Stimulated activated CD8-positive, alpha-beta memory T cell treated with anti-CD3 and anti-CD28 coated beads, Interleukin-2, amount 100 ng/mL, for 1 hour (primary cell): Measurements from ENCODE around the gene PLPPR5.
"Not testable (repeated sequence)": the region's sequence is repeated elsewhere in the genome, so short reads cannot be mapped to it uniquely, and the experiment has no call there.

Source experiments
- DNase-seq, 2 donors: peaks; one replicate each; pipeline ENCODE4 v3.0.0-alpha.2; 2020; ENCODE audit warnings: low read depth in 2 of 2

Gene PLPPR5

DNA sequence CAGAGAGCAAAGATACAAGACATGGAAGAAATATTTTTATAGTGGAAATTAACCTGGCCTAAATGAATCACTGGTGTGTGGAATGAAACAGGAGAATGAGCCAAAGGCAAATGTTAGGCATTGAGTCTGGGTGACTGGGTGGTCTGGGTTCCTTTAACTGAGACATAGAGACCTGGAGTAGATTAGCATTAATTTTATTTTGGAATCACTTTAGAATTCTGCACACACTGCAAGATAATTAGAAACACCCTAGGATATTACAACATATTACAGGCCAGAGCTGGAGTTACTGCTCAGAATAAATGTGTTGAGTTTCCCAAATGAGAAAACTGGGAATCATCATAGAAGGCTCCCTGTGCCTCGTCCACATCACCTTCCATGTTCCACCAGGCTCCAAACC, 85.5 kb downstream of the PLPPR5 start:
- no peak for DNase-seq

DNA sequence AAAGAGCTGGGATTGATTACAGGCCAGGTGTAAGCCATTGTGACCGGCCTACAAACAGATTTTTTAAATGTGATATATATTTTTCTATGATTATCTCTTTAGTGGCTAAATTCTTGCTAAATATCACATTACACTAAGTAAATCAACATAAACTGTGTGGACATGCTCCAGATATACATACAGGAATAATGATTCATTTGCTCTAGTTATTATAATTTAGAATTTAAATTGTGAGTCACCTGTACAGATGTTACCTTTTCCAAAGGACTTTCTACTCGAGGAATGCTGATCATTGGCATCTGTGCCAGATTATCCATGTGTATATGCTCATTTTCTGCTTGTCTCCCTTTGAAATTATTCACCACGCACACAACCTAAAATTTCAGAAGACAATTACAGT, 90.1 kb downstream of the PLPPR5 start:
- no peak for DNase-seq

DNA sequence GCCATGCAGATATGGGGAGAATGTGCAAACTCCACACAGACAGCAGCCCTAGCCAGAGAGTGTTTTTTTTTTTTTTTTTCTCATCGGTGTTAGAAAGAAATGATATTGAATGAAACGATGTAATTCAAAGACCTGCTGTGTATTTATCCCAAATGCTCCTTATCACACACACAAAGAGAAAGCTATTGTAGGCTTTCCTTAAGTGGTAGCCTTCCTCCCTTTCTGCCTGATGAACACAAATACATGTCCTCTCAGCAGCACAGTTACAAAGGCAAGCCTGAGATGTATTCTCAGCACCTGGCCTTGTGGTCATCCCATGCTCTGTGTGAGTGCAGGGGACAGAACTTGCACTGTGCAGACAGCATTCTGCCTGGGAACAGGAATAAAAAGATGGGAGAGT, 93.8 kb downstream of the PLPPR5 start:
- no peak for DNase-seq

DNA sequence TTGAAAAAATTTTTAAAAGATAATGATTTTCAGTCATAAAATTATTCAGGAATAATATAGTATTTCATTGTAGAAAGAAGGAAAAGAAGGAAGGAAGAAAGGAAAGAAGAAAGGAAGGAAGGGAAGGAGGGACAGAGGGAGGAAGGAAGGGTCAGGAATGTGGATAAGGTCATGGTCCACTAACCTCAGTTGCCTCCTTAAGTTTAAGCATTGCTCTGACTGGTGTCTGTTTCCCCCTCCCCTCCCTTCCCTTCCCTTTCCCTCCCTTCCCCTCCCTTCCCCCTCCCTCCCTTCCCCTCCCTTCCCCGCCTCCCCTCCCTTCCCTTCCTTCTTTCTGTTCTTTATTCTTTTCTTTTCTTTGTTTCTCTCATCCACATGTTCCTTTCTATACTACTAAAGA, 95.7 kb downstream of the PLPPR5 start:
- no peak for DNase-seq

DNA sequence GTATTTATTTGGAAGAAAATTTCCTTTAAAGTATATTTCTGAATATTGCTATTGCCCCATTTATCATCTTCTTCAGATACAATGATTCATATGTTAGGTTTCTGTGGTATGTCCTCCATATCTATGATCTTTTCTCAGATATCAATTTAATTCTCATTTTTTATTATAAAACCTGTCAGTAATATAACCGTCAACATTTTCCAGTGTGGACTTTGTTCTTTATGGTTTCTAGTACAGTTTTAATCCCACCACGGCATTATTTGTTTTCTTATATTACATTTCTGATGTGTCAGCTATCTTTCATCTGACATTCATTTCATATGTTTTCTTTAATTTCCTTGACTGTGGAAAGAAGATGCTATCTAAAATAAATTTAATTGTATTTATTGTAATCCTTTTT, 97.9 kb downstream of the PLPPR5 start:
- no peak for DNase-seq

DNA sequence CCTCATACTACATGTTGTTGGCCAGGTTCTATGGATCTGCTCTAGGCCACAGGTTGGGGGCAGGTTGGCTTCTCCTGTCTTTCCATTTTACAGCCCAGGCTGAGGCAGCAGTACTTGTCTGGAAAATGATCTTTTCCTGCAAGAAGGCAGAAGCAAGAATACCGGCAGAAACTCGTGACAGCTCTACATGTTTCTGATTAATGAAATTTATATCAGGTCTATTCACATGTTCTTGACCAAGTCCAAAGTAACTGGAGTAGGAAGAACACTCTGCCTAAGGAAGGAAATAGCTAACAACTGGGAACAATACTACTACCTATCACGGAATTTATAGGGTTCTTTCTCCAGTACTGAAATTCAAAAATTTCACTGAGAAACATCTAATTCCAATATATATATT, 98.3 kb downstream of the PLPPR5 start:
- DNase-seq = no peak

DNA sequence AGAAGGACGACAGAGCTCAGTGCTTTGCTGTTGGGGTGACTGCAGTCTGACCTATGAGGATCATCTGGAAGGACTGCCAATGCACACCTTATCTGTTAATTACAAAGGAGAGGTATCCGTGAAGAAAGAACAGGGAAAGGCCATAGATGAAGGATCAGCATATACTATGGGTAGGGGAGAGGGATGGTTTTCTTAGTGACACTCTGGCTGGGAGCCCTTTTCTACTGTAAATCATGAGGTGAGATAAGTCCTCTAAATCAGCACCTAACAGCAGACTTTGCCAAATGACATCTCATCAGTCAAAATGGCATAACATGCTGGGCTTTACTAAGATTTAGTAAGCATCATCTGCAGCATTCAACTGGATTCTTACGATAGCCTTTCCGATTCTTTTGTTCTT, 100.0 kb downstream of the PLPPR5 start:
- DNase-seq = no peak

DNA sequence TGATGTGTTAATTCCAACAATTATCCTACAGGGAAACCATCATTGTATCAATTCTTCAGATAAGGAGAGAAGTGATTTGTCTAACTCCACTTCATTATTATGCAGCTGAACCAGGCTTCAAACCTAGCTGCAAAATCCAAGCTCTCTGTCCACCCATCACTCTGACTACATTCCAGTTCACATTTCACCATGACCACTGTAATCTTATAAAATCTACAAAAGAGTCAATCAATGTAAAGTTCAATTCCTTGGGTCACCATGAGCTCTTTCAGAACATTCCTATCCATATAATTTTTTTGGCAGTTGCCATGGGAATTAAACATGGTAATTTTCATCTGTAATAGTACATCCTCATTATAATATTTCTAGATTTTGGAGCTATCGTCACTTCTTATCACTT, 100.9 kb downstream of the PLPPR5 start:
- DNase-seq = no peak

DNA sequence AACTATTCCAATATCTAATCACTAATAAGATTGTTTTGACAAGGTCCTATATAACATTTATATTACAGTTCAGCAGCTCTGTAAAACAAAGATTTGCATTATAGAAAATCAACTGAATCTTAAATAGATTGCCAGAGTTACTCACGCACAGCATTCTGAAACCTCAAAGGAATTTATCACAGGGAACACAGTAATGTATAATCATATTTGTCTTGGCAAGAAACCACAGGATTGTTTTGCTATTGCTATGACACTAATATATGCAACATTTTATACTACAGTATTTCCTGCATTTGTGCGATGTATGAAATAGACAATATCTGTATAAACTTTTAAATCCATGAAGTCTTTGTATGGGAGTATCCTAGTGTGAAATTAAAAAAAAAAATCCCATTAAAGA, 101.4 kb downstream of the PLPPR5 start:
- DNase-seq = no peak

DNA sequence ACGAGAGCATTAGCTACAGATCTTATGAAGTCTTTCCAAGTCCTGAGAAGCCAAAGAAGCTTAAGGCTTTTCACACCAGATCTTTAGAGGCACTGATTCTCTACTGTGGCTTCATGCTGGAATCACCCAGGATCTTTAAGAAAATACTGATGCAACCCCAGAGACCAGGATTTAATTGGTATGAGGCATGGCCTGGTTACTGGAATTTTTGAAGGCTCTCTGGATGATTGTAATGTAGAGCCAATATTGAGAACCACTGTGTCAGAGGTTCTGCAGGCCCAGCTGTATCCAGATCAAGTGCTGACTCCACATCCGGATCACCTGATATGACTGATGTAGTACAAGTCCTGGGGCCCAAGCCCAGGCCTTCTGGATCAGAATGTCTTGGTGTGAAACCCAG, 105.7 kb downstream of the PLPPR5 start:
- DNase-seq = no peak

DNA sequence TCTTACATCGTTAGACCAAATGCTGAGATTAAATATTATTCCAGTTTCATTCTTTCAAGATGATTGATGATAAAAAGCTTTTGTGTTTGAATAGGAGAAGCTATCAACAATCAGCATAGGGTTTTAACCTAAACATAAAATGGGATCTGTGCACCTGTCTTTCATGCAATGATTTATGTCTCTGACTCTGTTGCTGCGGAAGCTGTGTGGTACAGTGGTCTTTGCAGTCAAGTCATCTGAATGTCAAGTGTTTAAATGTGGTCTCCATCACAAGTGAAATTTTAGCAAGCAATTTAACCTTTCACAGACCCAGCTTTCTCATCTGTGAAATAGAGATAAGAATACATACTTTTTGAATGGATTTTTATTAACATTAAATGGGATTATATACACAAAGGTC, 107.2 kb downstream of the PLPPR5 start:
- no peak for DNase-seq

DNA sequence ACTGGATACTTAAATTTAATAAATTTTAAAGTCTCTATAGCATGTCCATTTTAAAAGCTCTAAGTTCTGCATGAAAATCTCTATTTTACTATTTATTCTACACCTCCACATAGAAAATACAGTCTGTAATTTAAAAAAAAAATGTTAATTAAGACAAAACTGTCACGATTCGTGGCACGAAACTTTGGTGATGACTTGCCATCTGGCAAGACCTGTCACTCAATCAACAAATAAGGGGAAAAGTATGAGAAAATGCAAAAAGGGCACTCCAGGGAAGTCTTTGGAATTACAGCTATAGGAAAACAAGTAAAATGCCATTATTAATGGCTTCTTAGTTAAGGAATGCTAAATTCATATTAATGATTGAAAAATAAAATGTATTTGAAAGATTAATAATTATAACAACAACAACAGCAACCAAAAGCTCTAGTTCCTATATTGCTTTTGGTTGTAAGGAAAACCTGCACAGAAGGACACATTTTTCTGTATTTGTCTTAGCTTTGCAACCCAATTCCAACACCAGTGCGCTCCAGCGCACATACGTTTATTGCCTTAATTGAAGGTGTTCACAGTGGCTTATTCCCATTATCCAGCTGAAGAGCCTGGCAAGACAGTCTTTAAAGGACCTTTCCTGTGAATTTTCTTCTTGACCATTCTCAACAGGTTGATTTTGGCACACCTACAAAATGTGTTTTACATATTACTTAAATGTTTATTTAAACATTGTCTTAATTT, 107.8 kb downstream of the PLPPR5 start:
- DNase-seq = no peak

DNA sequence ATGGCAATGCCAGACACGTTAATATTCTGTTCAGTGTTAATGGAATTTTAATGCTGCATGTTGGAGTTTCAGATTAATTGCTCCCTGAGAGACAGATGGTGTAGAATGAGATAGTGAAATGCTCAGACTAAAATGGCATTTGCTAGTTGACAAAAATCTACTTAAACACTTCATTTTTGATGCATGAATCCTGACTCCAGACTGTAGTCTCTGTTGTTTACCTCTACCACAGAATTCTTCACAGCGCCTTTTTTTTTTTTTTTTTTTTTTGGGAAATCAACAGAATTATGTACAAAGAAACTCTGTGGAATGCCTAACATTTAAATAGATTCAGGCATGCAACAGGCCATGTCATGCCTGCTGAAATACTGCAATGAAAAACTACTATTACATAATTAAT, 111.3 kb downstream of the PLPPR5 start:
- no peak for DNase-seq

DNA sequence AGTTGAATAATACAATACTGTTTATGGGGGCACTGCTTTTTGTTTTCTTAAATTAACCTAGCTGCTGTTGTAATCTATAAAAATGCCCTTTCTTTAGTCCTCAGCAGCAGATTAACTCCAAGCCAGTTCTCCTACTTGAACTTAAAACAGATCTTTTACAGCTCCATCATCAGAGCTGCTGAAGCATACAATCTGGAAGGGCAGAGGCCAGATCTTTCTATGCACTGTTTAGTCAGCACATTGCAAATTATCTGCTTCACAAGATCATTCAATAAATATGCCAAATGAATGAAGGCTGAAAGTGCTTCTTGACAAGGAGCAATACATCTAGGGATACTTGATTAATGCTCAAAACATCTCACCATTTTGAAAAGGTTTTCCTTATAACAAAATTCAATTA, 115.8 kb downstream of the PLPPR5 start:
- no peak for DNase-seq

DNA sequence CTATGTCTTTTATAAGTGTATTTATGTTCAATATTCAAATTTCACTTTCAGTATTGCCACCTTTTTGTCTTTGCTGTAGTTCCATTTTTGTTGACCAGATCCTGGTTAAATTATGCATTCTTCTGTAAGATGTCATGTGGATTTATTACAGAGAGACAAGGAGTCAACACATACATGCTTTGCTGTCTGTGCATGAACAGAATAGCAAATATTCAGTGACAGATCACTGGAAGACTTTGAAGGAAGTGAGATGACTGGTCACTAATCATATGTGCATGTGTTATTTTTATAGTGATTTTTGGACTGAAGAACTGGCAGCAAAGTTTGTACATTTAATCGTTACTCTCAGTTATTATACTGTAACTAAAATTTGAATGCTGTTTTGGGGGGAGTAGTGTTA, 117.2 kb downstream of the PLPPR5 start:
- no peak for DNase-seq

DNA sequence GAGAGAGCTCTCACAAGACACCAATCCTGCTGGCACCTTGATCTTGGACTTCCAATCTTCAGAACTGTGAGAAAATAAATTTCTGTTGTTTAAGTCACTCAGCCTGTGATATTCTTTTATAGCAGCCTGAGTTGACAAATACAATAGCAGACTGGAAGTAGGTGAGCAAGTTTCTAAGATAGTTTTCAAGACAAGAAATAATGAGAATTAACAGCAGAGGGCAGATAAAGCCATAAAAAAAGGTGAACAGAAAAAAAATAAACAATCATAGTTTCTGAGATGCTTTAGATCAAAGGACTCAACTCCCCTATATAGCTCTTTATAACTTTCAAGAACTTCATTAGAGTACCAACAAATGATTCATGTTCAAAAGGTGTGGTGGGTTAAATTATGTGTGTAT, 119.8 kb downstream of the PLPPR5 start:
- DNase-seq = no peak

DNA sequence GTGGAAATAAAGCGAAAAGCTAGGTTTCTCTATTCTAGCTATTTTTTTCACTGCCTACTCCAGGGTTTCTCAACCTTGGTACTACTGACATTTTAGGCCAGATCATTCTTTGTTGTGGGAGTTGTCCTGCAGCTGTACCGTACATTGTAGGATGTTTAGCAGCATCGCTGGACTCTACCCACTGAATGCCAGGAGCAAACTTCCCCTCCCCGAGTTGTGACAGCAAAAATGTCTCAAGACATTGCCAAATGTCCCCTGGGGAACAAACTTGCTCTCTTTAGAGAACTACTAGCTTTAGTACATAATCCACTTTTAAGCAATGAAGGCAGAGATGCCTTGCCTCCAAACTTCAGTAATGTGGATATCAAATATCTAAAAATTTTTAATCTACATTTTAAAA, 122.8 kb downstream of the PLPPR5 start:
- no peak for DNase-seq

DNA sequence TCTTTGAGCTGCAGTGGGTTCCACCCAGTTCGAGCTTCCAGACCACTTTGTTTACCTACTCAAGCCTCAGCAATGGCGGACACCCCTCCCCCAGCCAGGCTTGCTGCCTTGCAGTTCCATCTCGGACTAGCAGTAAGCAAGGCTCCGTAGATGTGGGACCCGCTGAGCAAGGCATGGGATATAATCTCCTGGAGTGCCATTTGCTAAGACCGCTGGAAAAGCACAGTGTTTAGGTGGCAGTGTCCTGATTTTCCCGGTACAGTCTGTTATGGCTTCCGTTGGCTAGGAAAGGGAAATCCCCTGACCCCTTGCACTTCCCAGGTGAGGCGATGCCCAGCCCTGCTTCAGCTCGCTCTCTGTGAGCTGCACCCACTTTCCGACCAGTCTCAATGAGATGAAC, 123.4 kb downstream of the PLPPR5 start:
- not testable (repeated sequence) for DNase-seq

DNA sequence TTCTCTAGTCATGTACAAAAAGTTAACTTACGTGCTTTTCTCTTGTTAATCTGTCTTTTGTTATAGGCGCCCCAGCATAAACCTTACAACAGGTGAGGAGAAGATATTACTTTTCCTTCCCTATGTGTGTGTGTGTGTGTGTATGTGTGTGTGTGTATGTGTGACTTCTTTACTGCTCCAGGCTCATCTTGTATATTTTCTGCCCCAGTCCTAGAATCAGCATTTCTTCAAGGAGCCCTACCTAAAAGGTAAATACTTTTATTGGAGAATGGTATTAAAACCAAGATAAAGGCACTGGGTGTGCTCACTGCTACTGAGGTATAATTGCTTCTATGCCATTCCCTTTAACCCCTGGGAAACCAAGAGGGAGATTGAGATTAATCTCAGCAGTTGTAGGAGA, 129.8 kb downstream of the PLPPR5 start:
- no peak for DNase-seq

DNA sequence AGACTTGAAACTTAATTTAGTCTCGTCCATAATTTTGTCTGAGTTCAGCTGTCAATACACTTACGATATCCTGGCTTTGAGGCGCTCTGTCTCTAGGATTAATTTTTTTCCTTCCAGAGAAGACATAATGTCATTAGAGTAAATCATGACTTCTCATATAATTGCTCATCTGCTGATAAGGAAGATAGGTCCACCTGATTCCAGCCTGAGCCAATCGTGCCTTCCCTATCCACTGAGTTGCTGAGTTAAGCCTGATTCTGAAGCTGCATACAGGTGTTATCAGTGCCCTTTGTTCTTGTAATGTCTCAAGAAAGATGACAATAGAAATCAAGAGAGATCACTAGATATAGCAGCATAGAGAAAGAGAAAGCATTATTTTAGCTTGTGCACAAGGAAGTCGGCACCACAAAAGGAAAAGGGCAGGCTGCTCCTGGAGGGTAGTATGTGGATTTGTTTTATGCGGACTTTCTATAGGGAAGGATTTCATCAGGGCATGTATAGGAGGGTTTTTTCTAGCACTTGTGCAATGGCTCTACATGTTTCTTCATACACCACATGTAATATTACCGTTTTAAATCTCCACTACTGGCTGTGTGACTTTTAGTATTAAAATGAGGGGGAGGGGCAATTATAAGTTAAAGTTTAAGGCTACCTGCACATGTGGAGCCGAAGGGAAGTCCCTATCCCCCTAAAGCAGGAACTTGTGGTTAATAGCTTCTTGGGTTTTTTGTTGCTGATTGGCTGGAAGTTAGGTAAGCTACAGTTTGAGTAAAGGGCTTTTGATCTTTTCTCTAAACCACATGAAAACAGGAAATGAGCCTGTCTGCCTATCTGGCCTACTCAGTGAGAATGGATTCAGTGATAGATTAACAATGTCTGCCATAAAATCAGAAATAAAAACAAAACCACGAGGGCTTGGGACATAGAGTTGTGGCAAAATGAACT, 133.4 kb downstream of the PLPPR5 start:
- no peak for DNase-seq

DNA sequence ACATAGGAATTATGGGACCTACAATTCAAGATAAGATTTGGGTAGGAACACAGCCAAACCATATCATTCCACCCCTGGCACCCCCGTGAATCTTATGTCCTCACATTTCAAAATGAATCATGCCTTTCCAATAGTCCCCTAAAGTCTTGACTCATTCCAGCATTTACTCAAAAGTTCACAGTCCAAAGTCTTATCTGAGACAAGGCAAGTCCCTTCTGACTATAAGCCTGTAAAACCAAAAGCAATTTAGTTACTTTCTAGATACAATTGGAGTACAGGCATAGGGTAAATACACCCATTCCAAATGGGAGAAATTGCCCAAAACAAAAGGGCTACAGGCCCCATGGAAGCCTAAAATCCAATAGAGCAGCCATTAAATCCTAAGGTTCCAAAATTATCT, 138.9 kb downstream of the PLPPR5 start:
- DNase-seq = no peak

DNA sequence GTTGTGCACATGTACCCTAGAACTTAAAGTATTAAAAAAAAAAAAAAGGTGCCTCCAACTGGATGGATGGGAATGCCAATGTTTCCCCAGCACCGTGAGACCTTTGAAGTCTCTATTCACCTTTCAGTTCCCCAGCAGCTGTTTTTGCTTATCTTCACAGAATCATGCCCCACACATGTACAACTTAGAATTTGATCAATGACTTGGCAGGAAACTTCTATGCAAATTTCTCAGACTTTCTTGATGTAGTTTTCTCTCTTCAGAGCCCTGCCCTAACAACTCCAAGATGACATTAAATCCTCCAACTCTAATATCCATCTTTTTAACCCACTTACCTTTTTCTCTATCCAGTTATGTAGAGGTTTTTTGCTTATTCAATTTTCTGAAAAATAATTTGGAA, 144.3 kb downstream of the PLPPR5 start:
- no peak for DNase-seq

DNA sequence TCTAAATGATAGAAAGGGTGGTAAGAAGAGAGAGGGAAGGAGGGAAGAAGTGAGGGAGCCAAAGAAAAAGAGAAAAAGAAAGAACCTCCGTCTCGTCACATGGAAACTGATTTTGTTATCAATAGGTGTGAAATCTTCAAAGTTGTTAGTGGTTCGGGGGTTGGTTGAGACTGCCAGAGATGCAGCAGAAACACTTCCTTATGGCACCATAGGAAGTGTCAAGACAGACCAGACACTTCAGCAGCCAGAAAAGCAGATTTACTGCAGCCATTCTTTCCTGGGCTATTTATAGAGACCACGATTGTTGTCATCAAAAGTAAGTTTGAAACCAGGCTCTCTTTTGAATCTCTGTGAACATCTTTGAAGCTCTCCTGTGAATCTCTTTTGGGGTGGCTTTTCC, 150.5 kb downstream of the PLPPR5 start:
- DNase-seq = no peak
